22Rv1 (cell line): ENCODE data around the gene BRD9.

ENCODE experiments used
- ZFX ChIP-seq: fragments of 450-650 bp; IDR thresholded peaks from 2 replicates; pipeline ENCODE4 v1.6.1; 2017; ENCODE audit warnings: antibody characterized with exemption, borderline replicate concordance
- TF ChIP-seq, protein P1 (sequence below): fragments of 450-650 bp; IDR thresholded peaks from 2 replicates; pipeline ENCODE4 v1.5.1; 2017; ENCODE audit warnings: mild to moderate bottlenecking

DNA sequence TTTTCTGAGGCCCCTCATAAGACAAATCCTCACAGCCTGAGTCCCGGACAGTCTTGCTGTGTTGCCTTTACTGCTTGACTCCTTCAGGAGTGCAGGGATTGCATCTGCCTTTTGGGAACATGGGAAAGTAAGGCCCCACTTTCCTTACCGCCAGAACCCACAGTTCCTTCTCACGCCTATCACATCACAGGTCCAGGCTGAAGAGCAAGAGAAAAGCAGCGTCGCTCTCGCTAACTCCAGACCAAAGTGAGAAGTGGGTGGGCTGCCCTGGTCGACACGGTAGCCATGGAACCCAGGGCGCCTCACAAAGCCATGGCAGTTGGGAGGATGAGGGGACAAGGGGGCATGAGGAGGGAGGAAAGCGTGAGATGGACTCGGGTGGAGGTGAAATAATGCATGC, 33.9 kb downstream of the BRD9 start:
- TF ChIP-seq, protein P1, sequence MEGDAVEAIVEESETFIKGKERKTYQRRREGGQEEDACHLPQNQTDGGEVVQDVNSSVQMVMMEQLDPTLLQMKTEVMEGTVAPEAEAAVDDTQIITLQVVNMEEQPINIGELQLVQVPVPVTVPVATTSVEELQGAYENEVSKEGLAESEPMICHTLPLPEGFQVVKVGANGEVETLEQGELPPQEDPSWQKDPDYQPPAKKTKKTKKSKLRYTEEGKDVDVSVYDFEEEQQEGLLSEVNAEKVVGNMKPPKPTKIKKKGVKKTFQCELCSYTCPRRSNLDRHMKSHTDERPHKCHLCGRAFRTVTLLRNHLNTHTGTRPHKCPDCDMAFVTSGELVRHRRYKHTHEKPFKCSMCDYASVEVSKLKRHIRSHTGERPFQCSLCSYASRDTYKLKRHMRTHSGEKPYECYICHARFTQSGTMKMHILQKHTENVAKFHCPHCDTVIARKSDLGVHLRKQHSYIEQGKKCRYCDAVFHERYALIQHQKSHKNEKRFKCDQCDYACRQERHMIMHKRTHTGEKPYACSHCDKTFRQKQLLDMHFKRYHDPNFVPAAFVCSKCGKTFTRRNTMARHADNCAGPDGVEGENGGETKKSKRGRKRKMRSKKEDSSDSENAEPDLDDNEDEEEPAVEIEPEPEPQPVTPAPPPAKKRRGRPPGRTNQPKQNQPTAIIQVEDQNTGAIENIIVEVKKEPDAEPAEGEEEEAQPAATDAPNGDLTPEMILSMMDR = no peak
- no peak for TF ChIP-seq ZFX
